ENCODE measurements around the gene KCNAB2. TPM values are rescaled to one million over a fixed set of nuclear protein-coding genes. Genes with fewer than 3 reads are reported as not detected.

The KCNAB2 gene
- total RNA-seq, 2 experiments from 2014 or later, result 290 to 299 TPM

- POLR2A ChIA-PET, result no interaction called here
- Mint-ChIP-seq H3K27me3 (peaks cover 5% of the 10 kb centered on the region), H3K4me3 (no peak overlapping the region), H3K4me1 (ENCODE audit: low read depth) (no peaks in the 10 kb centered on the region), H3K27ac (no peak overlapping the region), H3K9me3 (peaks cover 10% of the 10 kb centered on the region), H3K36me3 (ENCODE audit: low read depth) (no peaks in the 10 kb centered on the region)
- ATAC-seq (no peak), DNase-seq (no peak)
- intact Hi-C loops (cut with micrococcal nuclease), result no loop called here
- CTCF ChIA-PET, result no interaction called here
- no peak for TF ChIP-seq CTCF (IDR thresholded peaks at IDR 0.05)
These were observed 75.3 kb downstream of the KCNAB2 start for GRCh38 chr1:6121021-6121421.

GRCh38 chr1:6121651-6122370, 76.1 kb downstream of the KCNAB2 start:
- H3K9me3 Mint-ChIP-seq, result peaks cover 7% of the 10 kb centered on the region
- no peak overlapping the region for H3K27ac Mint-ChIP-seq
- no peak overlapping the region for H3K4me3 Mint-ChIP-seq
- ChIA-PET POLR2A (no interaction called here), CTCF (no interaction called here)
- no peak for TF ChIP-seq CTCF (IDR thresholded peaks at IDR 0.05)
- H3K27me3 Mint-ChIP-seq, result peaks cover 5% of the 10 kb centered on the region
- H3K36me3 Mint-ChIP-seq (ENCODE audit: low read depth), result no peaks in the 10 kb centered on the region
- H3K4me1 Mint-ChIP-seq (ENCODE audit: low read depth), result peaks cover 2% of the 10 kb centered on the region
- ATAC-seq (no peak), DNase-seq (no peak)
- intact Hi-C loops (cut with micrococcal nuclease), result no loop called here

- Mint-ChIP-seq H3K27me3 (peaks cover 5% of the 10 kb centered on the region), H3K36me3 (ENCODE audit: low read depth) (no peaks in the 10 kb centered on the region), H3K27ac (no peak overlapping the region), H3K9me3 (no peaks in the 10 kb centered on the region), H3K4me1 (ENCODE audit: low read depth) (peaks cover 9% of the 10 kb centered on the region), H3K4me3 (no peak overlapping the region)
- no peak for TF ChIP-seq CTCF (IDR thresholded peaks at IDR 0.05)
- ChIA-PET CTCF (no interaction called here), POLR2A (no interaction called here)
- intact Hi-C loops (cut with micrococcal nuclease), result no loop called here
- no peak for ATAC-seq
- no peak for DNase-seq
These were observed 77.4 kb downstream of the KCNAB2 start for GRCh38 chr1:6123083-6123482.

GRCh38 chr1:6123816-6124215, 78.1 kb downstream of the KCNAB2 start:
- Mint-ChIP-seq H3K27me3 (peaks cover 4% of the 10 kb centered on the region), H3K27ac (no peak overlapping the region), H3K4me3 (no peak overlapping the region), H3K9me3 (no peaks in the 10 kb centered on the region), H3K4me1 (ENCODE audit: low read depth) (peaks cover 9% of the 10 kb centered on the region), H3K36me3 (ENCODE audit: low read depth) (no peaks in the 10 kb centered on the region)
- ATAC-seq (no peak), DNase-seq (no peak)
- intact Hi-C loops (cut with micrococcal nuclease), result no loop called here
- CTCF ChIA-PET, result no interaction called here
- no peak for TF ChIP-seq CTCF (IDR thresholded peaks at IDR 0.05)
- POLR2A ChIA-PET, result interaction anchor here (0.7 kb wide), 1 partner anchor 13 kb away, joined by 3 read pairs; no protein-coding TSS in a partner anchor

- Mint-ChIP-seq H3K4me3 (no peak overlapping the region), H3K36me3 (ENCODE audit: low read depth) (no peaks in the 10 kb centered on the region), H3K9me3 (no peaks in the 10 kb centered on the region), H3K27ac (no peak overlapping the region), H3K27me3 (peaks cover 4% of the 10 kb centered on the region), H3K4me1 (ENCODE audit: low read depth) (peaks cover 9% of the 10 kb centered on the region)
- ChIA-PET POLR2A (no interaction called here), CTCF (no interaction called here)
- intact Hi-C loops (cut with micrococcal nuclease), result no loop called here
- no peak for ATAC-seq
- DNase-seq, result no peak
- no peak for TF ChIP-seq CTCF (IDR thresholded peaks at IDR 0.05)
These were observed 78.7 kb downstream of the KCNAB2 start for GRCh38 chr1:6124341-6124740.

Data from activated CD8-positive, alpha-beta T cell treated with anti-CD3 and anti-CD28 coated beads for 36 hours (primary cell).